OCI-LY1 (cell line): ENCODE results near the gene GLMP.

Experiments used
- H2AFZ ChIP-seq: fragments of 200-600 bp; sonication (generic), shearing (Covaris generic); 2 replicates; pipeline ENCODE4 v1.6.0; 2014; ENCODE audit warnings: antibody characterized with exemption, mild to moderate bottlenecking, low read length
- H3F3A ChIP-seq: fragments of 200-600 bp; sonication (generic), shearing (Covaris generic); 2 replicates; pipeline ENCODE4 v1.6.0; 2014; ENCODE audit warnings: mild to moderate bottlenecking, antibody characterized with exemption, low read length, moderate library complexity; ENCODE audit not compliant: insufficient read depth
- H3K27ac ChIP-seq: fragments of 200-600 bp; sonication (generic); 2 replicates; pipeline ENCODE4 v1.5.1; 2014; ENCODE audit warnings: low read length, mixed run types, mild to moderate bottlenecking, low read depth; ENCODE audit not compliant: poor library complexity, severe bottlenecking
- H3K27me3 ChIP-seq: fragments of 200-600 bp; sonication (generic); 2 replicates; pipeline ENCODE4 v1.6.0; 2014; ENCODE audit warnings: antibody characterized with exemption, mild to moderate bottlenecking, low read length, moderate library complexity; ENCODE audit not compliant: insufficient read depth
- H3K36me3 ChIP-seq: fragments of 200-600 bp; sonication (generic); 2 replicates; pipeline ENCODE4 v1.6.1; 2014; ENCODE audit warnings: mild to moderate bottlenecking, antibody characterized with exemption, low read length, moderate library complexity, mixed read lengths; ENCODE audit not compliant: insufficient read depth
- H3K4me1 ChIP-seq: fragments of 200-600 bp; sonication (generic); 2 replicates; pipeline ENCODE4 v1.5.1; 2014; ENCODE audit warnings: mild to moderate bottlenecking, low read length, moderate library complexity; ENCODE audit not compliant: insufficient read depth, severe bottlenecking
- H3K4me2 ChIP-seq: fragments of 200-600 bp; sonication (generic), shearing (Covaris generic); 2 replicates; pipeline ENCODE4 v1.6.1; 2014; ENCODE audit warnings: low read length
- H3K4me3 ChIP-seq: fragments of 200-600 bp; sonication (generic); 2 replicates; pipeline ENCODE4 v1.5.1; 2014; ENCODE audit warnings: low read length, low read depth, mild to moderate bottlenecking, mixed read lengths; ENCODE audit not compliant: poor library complexity, severe bottlenecking
- H3K79me2 ChIP-seq: fragments of 200-600 bp; shearing (Covaris generic); 2 replicates; pipeline ENCODE4 v1.6.1; 2016; ENCODE audit warnings: mixed run types, low read length, mixed read lengths; ENCODE audit not compliant: insufficient read depth
- H3K9ac ChIP-seq: fragments of 200-600 bp; sonication (generic), shearing (Covaris generic); 2 replicates; pipeline ENCODE4 v1.6.1; 2014; ENCODE audit warnings: mild to moderate bottlenecking, low read length, mixed read lengths
- H3K9me2 ChIP-seq: fragments of 200-600 bp; sonication (generic), shearing (Covaris generic); 2 replicates; pipeline ENCODE4 v1.6.1; 2014; ENCODE audit warnings: low read depth, mild to moderate bottlenecking, low read length, mixed read lengths
- H3K9me3 ChIP-seq: fragments of 200-600 bp; shearing (Covaris generic); 2 replicates; pipeline ENCODE4 v1.6.1; 2014; ENCODE audit warnings: low read length, mixed read lengths
- H4K20me1 ChIP-seq: fragments of 200-600 bp; sonication (generic), shearing (Covaris generic); 2 replicates; pipeline ENCODE4 v1.6.0; 2016; ENCODE audit warnings: mild to moderate bottlenecking, low read length; ENCODE audit not compliant: insufficient read depth
- CTCF ChIP-seq: fragments of 200-600 bp; sonication (generic), shearing (Covaris generic); IDR thresholded peaks from 2 replicates; pipeline ENCODE4 v1.5.1; 2017; ENCODE audit warnings: mild to moderate bottlenecking, antibody characterized with exemption, low read length, moderate library complexity, mixed read lengths
- EZH2 ChIP-seq: fragments of 200-600 bp; sonication (generic), shearing (Covaris generic); IDR thresholded peaks from 2 replicates; pipeline ENCODE4 v1.8.0; 2017; ENCODE audit warnings: borderline replicate concordance, mixed run types, mild to moderate bottlenecking, antibody characterized with exemption, low read length, moderate library complexity, mixed read lengths

The GLMP gene

GRCh38 chr1:156245451-156246232, 49.8 kb downstream of the GLMP start:
- H3F3A ChIP-seq = no peaks in the 10 kb centered on the region
- TF ChIP-seq EZH2 = no peak
- no peak for TF ChIP-seq CTCF
- H3K27ac ChIP-seq = no peak overlapping the region
- no peaks in the 10 kb centered on the region for H4K20me1 ChIP-seq
- H3K4me1 ChIP-seq = peaks cover 10% of the 10 kb centered on the region
- H3K9me3 ChIP-seq = no peaks in the 10 kb centered on the region
- H3K27me3 ChIP-seq = 0 out of 2 replicates have a peak, but pooled peaks cover 5% of the 10 kb centered on the region
- peak overlapping the region; percentile 42 for H3K4me3 ChIP-seq
- H3K9ac ChIP-seq = peak overlapping the region; percentile 5; the same call in 1 of the 2 replicates
- no peaks in the 10 kb centered on the region for H3K9me2 ChIP-seq
- no peak overlapping the region for H2AFZ ChIP-seq
- H3K36me3 ChIP-seq = peaks cover 24% of the 10 kb centered on the region
- no peaks in the 10 kb centered on the region for H3K79me2 ChIP-seq
- peak overlapping the region; percentile 60 for H3K4me2 ChIP-seq

GRCh38 chr1:156244712-156245111, 50.8 kb downstream of the GLMP start:
- Histone ChIP-seq H2AFZ (no peak overlapping the region), H3K79me2 (no peaks in the 10 kb centered on the region), H3K36me3 (peaks cover 19% of the 10 kb centered on the region), H3K9me3 (no peaks in the 10 kb centered on the region), H4K20me1 (no peaks in the 10 kb centered on the region), H3K4me3 (no peak overlapping the region), H3K27me3 (0 out of 2 replicates have a peak, but pooled peaks cover 5% of the 10 kb centered on the region), H3K4me2 (no peak overlapping the region), H3K4me1 (peaks cover 10% of the 10 kb centered on the region), H3K9me2 (no peaks in the 10 kb centered on the region), H3F3A (no peaks in the 10 kb centered on the region), H3K9ac (no peak overlapping the region), H3K27ac (no peak overlapping the region)
- TF ChIP-seq EZH2 (no peak), CTCF (no peak)

GRCh38 chr1:156244126-156244525, 51.4 kb downstream of the GLMP start:
- no peak overlapping the region for H3K4me2 ChIP-seq
- H3K9ac ChIP-seq = no peak overlapping the region
- H3F3A ChIP-seq = no peaks in the 10 kb centered on the region
- no peak overlapping the region for H3K4me3 ChIP-seq
- H3K27me3 ChIP-seq = 0 out of 2 replicates have a peak, but pooled peaks cover 5% of the 10 kb centered on the region
- H3K9me2 ChIP-seq = no peaks in the 10 kb centered on the region
- H3K4me1 ChIP-seq = peaks cover 10% of the 10 kb centered on the region
- no peak overlapping the region for H2AFZ ChIP-seq
- no peak overlapping the region for H3K27ac ChIP-seq
- TF ChIP-seq EZH2 (no peak), CTCF (no peak)
- no peaks in the 10 kb centered on the region for H4K20me1 ChIP-seq
- no peaks in the 10 kb centered on the region for H3K79me2 ChIP-seq
- no peaks in the 10 kb centered on the region for H3K9me3 ChIP-seq
- H3K36me3 ChIP-seq = peaks cover 19% of the 10 kb centered on the region
